ENCODE data around the gene KCNA10. TPM values are rescaled to one million over a fixed set of nuclear protein-coding genes. Genes with fewer than 3 reads are reported as not detected.
"Not testable (repeated sequence)": the region's sequence is repeated elsewhere in the genome, so short reads cannot be mapped to it uniquely, and the experiment has no call there.

Gene KCNA10
- total RNA-seq, 1 donor from 2014 or later, result not detected

GRCh38 chr1:110511436-110511835, 7.5 kb downstream of the KCNA10 start:
- DNase-seq (ENCODE audit: low read depth), result no peak
- TF ChIP-seq CTCF (conservative IDR thresholded peaks at IDR 0.05; ENCODE audit: low read depth, low read length), result no peak
- no peak overlapping the region for H3K4me3 ChIP-seq (ENCODE audit: low read depth, low read length)

GRCh38 chr1:110510921-110511320, 8.1 kb downstream of the KCNA10 start:
- not testable (repeated sequence) for DNase-seq (ENCODE audit: low read depth); H3K4me3 ChIP-seq (ENCODE audit: low read depth, low read length)

GRCh38 chr1:110509655-110510054, 9.3 kb downstream of the KCNA10 start:
- TF ChIP-seq CTCF (conservative IDR thresholded peaks at IDR 0.05; ENCODE audit: low read depth, low read length), result no peak
- DNase-seq (ENCODE audit: low read depth), result no peak

GRCh38 chr1:110508028-110508940, 10.7 kb downstream of the KCNA10 start:
- no peak for DNase-seq (ENCODE audit: low read depth)
- TF ChIP-seq CTCF (conservative IDR thresholded peaks at IDR 0.05; ENCODE audit: low read depth, low read length), result no peak
- H3K4me3 ChIP-seq (ENCODE audit: low read depth, low read length), result no peak overlapping the region

More at GRCh38 chr1:110509655-110510054, 9.3 kb downstream of the KCNA10 start:
- no peak overlapping the region for H3K4me3 ChIP-seq (ENCODE audit: low read depth, low read length)

GRCh38 chr1:110506541-110506940, 12.4 kb downstream of the KCNA10 start:
- no peak for DNase-seq (ENCODE audit: low read depth)
- no peak overlapping the region for H3K4me3 ChIP-seq (ENCODE audit: low read depth, low read length)
- TF ChIP-seq CTCF (conservative IDR thresholded peaks at IDR 0.05; ENCODE audit: low read depth, low read length), result no peak

GRCh38 chr1:110505596-110505995, 13.4 kb downstream of the KCNA10 start:
- no peak overlapping the region for H3K4me3 ChIP-seq (ENCODE audit: low read depth, low read length)
- no peak for DNase-seq (ENCODE audit: low read depth)
- TF ChIP-seq CTCF (conservative IDR thresholded peaks at IDR 0.05; ENCODE audit: low read depth, low read length), result no peak

- H3K4me3 ChIP-seq (ENCODE audit: low read depth, low read length), result no peak overlapping the region
- no peak for TF ChIP-seq CTCF (conservative IDR thresholded peaks at IDR 0.05; ENCODE audit: low read depth, low read length)
- no peak for DNase-seq (ENCODE audit: low read depth)
These were observed 14.7 kb downstream of the KCNA10 start for GRCh38 chr1:110504226-110504625.

Data from epithelial cell of proximal tubule (primary cell).